ENCODE data around the gene XRCC5.
A peak's percentile ranks its signal among the peaks of the same experiment; 100 is the strongest.
"Not testable (repeated sequence)": the region's sequence is repeated elsewhere in the genome, so short reads cannot be mapped to it uniquely, and the experiment has no call there.

The XRCC5 gene

GRCh38 chr2:216194561-216194960 lies 85.4 kb downstream of the XRCC5 start:
- ATAC-seq (replicated peaks; ENCODE audit: extremely low read depth, poor library complexity, severe bottlenecking) (no peak), DNase-seq (ENCODE audit: low spot score in 2 of 2) (no peak)
- H3K4me3 Mint-ChIP-seq: no peak overlapping the region
- no peaks in the 10 kb centered on the region for H3K27me3 Mint-ChIP-seq
- peaks cover 83% of the 10 kb centered on the region for H3K36me3 Mint-ChIP-seq (ENCODE audit: insufficient read depth)
- H3K9me3 Mint-ChIP-seq: no peaks in the 10 kb centered on the region
- peak overlapping the region; percentile 50 for H3K27ac Mint-ChIP-seq (ENCODE audit: low read depth)
- H3K4me1 Mint-ChIP-seq: peaks cover 14% of the 10 kb centered on the region

- H3K27ac Mint-ChIP-seq (ENCODE audit: low read depth): peak overlapping the region; percentile 96
- no peak for ATAC-seq (replicated peaks; ENCODE audit: extremely low read depth, poor library complexity, severe bottlenecking)
- H3K9me3 Mint-ChIP-seq: no peaks in the 10 kb centered on the region
- H3K4me1 Mint-ChIP-seq: peaks cover 19% of the 10 kb centered on the region
- H3K36me3 Mint-ChIP-seq (ENCODE audit: insufficient read depth): peaks cover 84% of the 10 kb centered on the region
- no peak for DNase-seq (ENCODE audit: low spot score in 2 of 2)
- H3K27me3 Mint-ChIP-seq: no peaks in the 10 kb centered on the region
- H3K4me3 Mint-ChIP-seq: no peak overlapping the region
These were observed 86.4 kb downstream of the XRCC5 start for GRCh38 chr2:216195565-216196029.

- H3K4me1 Mint-ChIP-seq: peaks cover 12% of the 10 kb centered on the region
- no peaks in the 10 kb centered on the region for H3K9me3 Mint-ChIP-seq
- ATAC-seq (replicated peaks; ENCODE audit: extremely low read depth, poor library complexity, severe bottlenecking) (no peak), DNase-seq (ENCODE audit: low spot score in 2 of 2) (no peak)
- H3K36me3 Mint-ChIP-seq (ENCODE audit: insufficient read depth): peaks cover 84% of the 10 kb centered on the region
- H3K27ac Mint-ChIP-seq (ENCODE audit: low read depth): peak overlapping the region; percentile 42
- no peak overlapping the region for H3K4me3 Mint-ChIP-seq
- no peaks in the 10 kb centered on the region for H3K27me3 Mint-ChIP-seq
These were observed 92.7 kb downstream of the XRCC5 start for GRCh38 chr2:216201692-216202306.

- no peak overlapping the region for H3K4me3 Mint-ChIP-seq
- ATAC-seq (replicated peaks; ENCODE audit: extremely low read depth, poor library complexity, severe bottlenecking) (no peak), DNase-seq (ENCODE audit: low spot score in 2 of 2) (no peak)
- peaks cover 12% of the 10 kb centered on the region for H3K4me1 Mint-ChIP-seq
- H3K27me3 Mint-ChIP-seq: no peaks in the 10 kb centered on the region
- H3K36me3 Mint-ChIP-seq (ENCODE audit: insufficient read depth): peaks cover 82% of the 10 kb centered on the region
- H3K27ac Mint-ChIP-seq (ENCODE audit: low read depth): peak overlapping the region; percentile 42
- no peaks in the 10 kb centered on the region for H3K9me3 Mint-ChIP-seq
These were observed 93.6 kb downstream of the XRCC5 start for GRCh38 chr2:216202626-216203250.

GRCh38 chr2:216205486-216205885 lies 96.3 kb downstream of the XRCC5 start:
- Mint-ChIP-seq H3K9me3 (no peaks in the 10 kb centered on the region), H3K27ac (ENCODE audit: low read depth) (no peak overlapping the region), H3K36me3 (ENCODE audit: insufficient read depth) (peaks cover 71% of the 10 kb centered on the region), H3K27me3 (no peaks in the 10 kb centered on the region), H3K4me1 (peaks cover 7% of the 10 kb centered on the region), H3K4me3 (no peak overlapping the region)
- DNase-seq (ENCODE audit: low spot score in 2 of 2): no peak
- no peak for ATAC-seq (replicated peaks; ENCODE audit: extremely low read depth, poor library complexity, severe bottlenecking)

GRCh38 chr2:216206041-216206703 lies 97.0 kb downstream of the XRCC5 start:
- no peak for DNase-seq (ENCODE audit: low spot score in 2 of 2)
- Mint-ChIP-seq H3K9me3 (no peaks in the 10 kb centered on the region), H3K4me1 (peaks cover 8% of the 10 kb centered on the region), H3K4me3 (no peak overlapping the region), H3K27me3 (no peaks in the 10 kb centered on the region), H3K36me3 (ENCODE audit: insufficient read depth) (peaks cover 67% of the 10 kb centered on the region), H3K27ac (ENCODE audit: low read depth) (peak overlapping the region; percentile 42)
- no peak for ATAC-seq (replicated peaks; ENCODE audit: extremely low read depth, poor library complexity, severe bottlenecking)

GRCh38 chr2:216206821-216207220 lies 97.7 kb downstream of the XRCC5 start:
- Mint-ChIP-seq H3K9me3 (no peaks in the 10 kb centered on the region), H3K4me1 (peaks cover 9% of the 10 kb centered on the region), H3K36me3 (ENCODE audit: insufficient read depth) (peaks cover 63% of the 10 kb centered on the region), H3K4me3 (no peak overlapping the region), H3K27me3 (no peaks in the 10 kb centered on the region), H3K27ac (ENCODE audit: low read depth) (peak overlapping the region; percentile 42)
- DNase-seq (ENCODE audit: low spot score in 2 of 2) (no peak), ATAC-seq (replicated peaks; ENCODE audit: extremely low read depth, poor library complexity, severe bottlenecking) (no peak)

GRCh38 chr2:216208661-216209060 lies 99.5 kb downstream of the XRCC5 start:
- H3K4me1 Mint-ChIP-seq; ATAC-seq (replicated peaks; ENCODE audit: extremely low read depth, poor library complexity, severe bottlenecking); H3K27ac Mint-ChIP-seq (ENCODE audit: low read depth); H3K4me3 Mint-ChIP-seq; DNase-seq (ENCODE audit: low spot score in 2 of 2); H3K27me3 Mint-ChIP-seq; H3K9me3 Mint-ChIP-seq: not testable (repeated sequence)
- peaks cover 48% of the 10 kb centered on the region for H3K36me3 Mint-ChIP-seq (ENCODE audit: insufficient read depth)

- DNase-seq (ENCODE audit: low spot score in 2 of 2) (no peak), ATAC-seq (replicated peaks; ENCODE audit: extremely low read depth, poor library complexity, severe bottlenecking) (no peak)
- H3K9me3 Mint-ChIP-seq: no peaks in the 10 kb centered on the region
- H3K27me3 Mint-ChIP-seq: no peaks in the 10 kb centered on the region
- H3K27ac Mint-ChIP-seq (ENCODE audit: low read depth): peak overlapping the region; percentile 0
- H3K4me3 Mint-ChIP-seq: no peak overlapping the region
- peaks cover 10% of the 10 kb centered on the region for H3K4me1 Mint-ChIP-seq
- H3K36me3 Mint-ChIP-seq (ENCODE audit: insufficient read depth): peaks cover 26% of the 10 kb centered on the region
These were observed 101.8 kb downstream of the XRCC5 start for GRCh38 chr2:216210701-216211540.

GRCh38 chr2:216211614-216212145 lies 102.5 kb downstream of the XRCC5 start:
- Mint-ChIP-seq H3K27me3 (no peaks in the 10 kb centered on the region), H3K4me1 (peaks cover 10% of the 10 kb centered on the region), H3K4me3 (no peak overlapping the region), H3K36me3 (ENCODE audit: insufficient read depth) (peaks cover 19% of the 10 kb centered on the region), H3K9me3 (no peaks in the 10 kb centered on the region), H3K27ac (ENCODE audit: low read depth) (peak overlapping the region; percentile 29)
- no peak for ATAC-seq (replicated peaks; ENCODE audit: extremely low read depth, poor library complexity, severe bottlenecking)
- DNase-seq (ENCODE audit: low spot score in 2 of 2): no peak

- peak overlapping the region; percentile 4 for H3K27ac Mint-ChIP-seq (ENCODE audit: low read depth)
- no peak for DNase-seq (ENCODE audit: low spot score in 2 of 2)
These were observed 105.6 kb downstream of the XRCC5 start for GRCh38 chr2:216214768-216215167.

GRCh38 chr2:216215658-216216390 lies 106.7 kb downstream of the XRCC5 start:
- no peak for DNase-seq (ENCODE audit: low spot score in 2 of 2)
- no peak overlapping the region for H3K27ac Mint-ChIP-seq (ENCODE audit: low read depth)
- no peak overlapping the region for H3K4me3 Mint-ChIP-seq
- H3K36me3 Mint-ChIP-seq (ENCODE audit: insufficient read depth): peaks cover 4% of the 10 kb centered on the region
- ATAC-seq (replicated peaks; ENCODE audit: extremely low read depth, poor library complexity, severe bottlenecking): no peak
- peaks cover 23% of the 10 kb centered on the region for H3K4me1 Mint-ChIP-seq
- H3K27me3 Mint-ChIP-seq: no peaks in the 10 kb centered on the region
- H3K9me3 Mint-ChIP-seq: no peaks in the 10 kb centered on the region

More at GRCh38 chr2:216214768-216215167, 105.6 kb downstream of the XRCC5 start:
- Mint-ChIP-seq H3K4me1 (peaks cover 18% of the 10 kb centered on the region), H3K27me3 (no peaks in the 10 kb centered on the region), H3K9me3 (no peaks in the 10 kb centered on the region), H3K36me3 (ENCODE audit: insufficient read depth) (peaks cover 2% of the 10 kb centered on the region), H3K4me3 (no peak overlapping the region)
- ATAC-seq (replicated peaks; ENCODE audit: extremely low read depth, poor library complexity, severe bottlenecking): no peak
